IPS-20b (cell line): ENCODE measurements around the gene ZNF140.
A peak's percentile ranks its signal among the peaks of the same experiment; 100 is the strongest.

Experiments
- H3K27ac ChIP-seq: one replicate; pipeline ENCODE4 v1.5.1; 2013; ENCODE audit warnings: low read length
- H3K27me3 ChIP-seq: 2 replicates; pipeline ENCODE4 v1.6.1; 2013; ENCODE audit warnings: mild to moderate bottlenecking, low read length, inconsistent platforms; ENCODE audit not compliant: insufficient read depth
- H3K36me3 ChIP-seq: 2 replicates; pipeline ENCODE4 v1.6.1; 2013; ENCODE audit warnings: low read depth, mild to moderate bottlenecking, inconsistent platforms, low read length, moderate library complexity; ENCODE audit not compliant: insufficient read depth
- H3K4me1 ChIP-seq: 2 replicates; pipeline ENCODE4 v1.6.1; 2013; ENCODE audit warnings: mild to moderate bottlenecking, control low read depth, inconsistent platforms, low read length, moderate library complexity; ENCODE audit not compliant: insufficient read depth
- H3K4me3 ChIP-seq: 2 replicates; pipeline ENCODE4 v1.5.1; 2013; ENCODE audit warnings: mild to moderate bottlenecking, low read length, inconsistent platforms
- H3K9ac ChIP-seq: 2 replicates; pipeline ENCODE4 v1.6.1; 2013; ENCODE audit warnings: low read depth, mild to moderate bottlenecking, inconsistent platforms, low read length, moderate library complexity
- H3K9me3 ChIP-seq: 2 replicates; pipeline ENCODE4 v1.6.1; 2013; ENCODE audit warnings: mild to moderate bottlenecking, low read depth, low read length, inconsistent platforms; ENCODE audit not compliant: insufficient read depth

Gene ZNF140

DNA sequence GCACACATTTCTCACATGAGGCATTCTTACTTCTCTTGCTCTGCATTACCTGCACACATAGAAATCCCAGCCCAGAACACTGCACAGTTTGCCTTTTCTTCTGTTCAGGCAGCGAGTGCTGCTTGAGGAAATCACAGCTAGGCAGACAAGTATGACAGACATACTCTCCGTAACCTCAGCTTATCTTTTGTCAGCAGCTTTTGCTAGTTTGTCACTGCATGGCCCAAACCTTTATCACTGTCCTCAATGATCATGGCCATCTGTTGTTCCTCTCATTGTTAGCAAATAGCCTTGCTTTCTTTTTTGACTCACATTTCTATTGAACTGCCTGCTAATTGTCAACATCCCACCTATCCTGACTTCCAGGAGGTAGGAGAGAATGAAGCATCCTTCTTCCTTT is 55.0 kb downstream of the ZNF140 start:
- H3K36me3 ChIP-seq: peaks cover 71% of the 10 kb centered on the region
- H3K9me3 ChIP-seq: peaks cover 88% of the 10 kb centered on the region
- H3K27me3 ChIP-seq: no peaks in the 10 kb centered on the region
- H3K4me1 ChIP-seq: no peaks in the 10 kb centered on the region
- H3K9ac ChIP-seq: no peak overlapping the region
- H3K27ac ChIP-seq: no peak overlapping the region
- H3K4me3 ChIP-seq: no peak overlapping the region

DNA sequence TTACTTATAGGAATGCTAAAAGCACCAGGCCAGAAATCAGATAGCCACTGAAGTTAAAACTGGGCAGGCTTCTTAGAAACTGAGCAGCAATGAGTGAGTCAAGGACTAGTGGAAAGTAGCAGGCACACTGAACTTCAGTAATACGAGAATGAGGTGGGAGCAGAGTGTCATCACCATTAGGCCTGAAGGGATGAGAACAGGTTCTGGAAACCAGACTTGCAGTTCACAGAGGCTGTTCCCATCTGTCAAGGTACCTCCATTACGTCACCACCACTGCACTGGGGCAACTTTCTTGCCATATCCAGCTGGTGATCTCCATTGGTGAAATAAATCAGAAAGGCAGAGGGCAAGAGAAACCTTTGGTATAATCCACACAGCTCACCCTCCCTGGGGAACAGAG is 65.3 kb downstream of the ZNF140 start:
- Histone ChIP-seq H3K4me1 (no peaks in the 10 kb centered on the region), H3K9me3 (peaks cover 91% of the 10 kb centered on the region), H3K36me3 (peaks cover 79% of the 10 kb centered on the region), H3K4me3 (no peak overlapping the region), H3K27me3 (no peaks in the 10 kb centered on the region), H3K9ac (no peak overlapping the region), H3K27ac (no peak overlapping the region)

DNA sequence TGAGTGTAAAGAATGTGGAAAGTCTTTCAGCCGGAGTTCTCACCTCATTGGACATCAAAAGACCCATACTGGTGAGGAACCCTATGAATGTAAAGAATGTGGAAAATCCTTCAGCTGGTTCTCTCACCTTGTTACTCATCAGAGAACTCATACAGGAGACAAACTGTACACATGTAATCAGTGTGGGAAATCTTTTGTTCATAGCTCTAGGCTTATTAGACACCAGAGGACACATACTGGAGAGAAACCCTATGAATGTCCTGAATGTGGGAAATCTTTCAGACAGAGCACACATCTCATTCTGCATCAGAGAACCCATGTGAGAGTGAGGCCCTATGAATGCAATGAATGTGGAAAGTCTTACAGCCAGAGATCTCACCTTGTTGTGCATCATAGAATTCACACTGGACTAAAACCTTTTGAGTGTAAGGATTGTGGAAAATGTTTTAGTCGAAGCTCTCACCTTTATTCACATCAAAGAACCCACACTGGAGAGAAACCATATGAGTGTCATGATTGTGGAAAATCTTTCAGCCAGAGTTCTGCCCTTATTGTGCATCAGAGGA is 75.5 kb downstream of the ZNF140 start:
- H3K9me3 ChIP-seq: peaks cover 99% of the 10 kb centered on the region

More for the DNA sequence above, 75.5 kb downstream of the ZNF140 start:
- Histone ChIP-seq H3K4me1 (no peaks in the 10 kb centered on the region), H3K4me3 (peak overlapping the region; percentile 44), H3K27me3 (no peaks in the 10 kb centered on the region), H3K27ac (no peak overlapping the region), H3K36me3 (peaks cover 76% of the 10 kb centered on the region), H3K9ac (no peak overlapping the region)
